B cell (primary cell): Measurements from ENCODE around the gene AGBL3. TPM values are rescaled to one million over a fixed set of nuclear protein-coding genes. Genes with fewer than 3 reads are reported as not detected.

ENCODE experiments used
- ATAC-seq: fragments of 200-7000 bp; cut with Tn5 transposase; one replicate; pipeline ENCODE4 v1.10.0; 2021; ENCODE audit warnings: low read depth, mild to moderate bottlenecking, moderate number of reproducible peaks, moderate library complexity
- CTCF ChIA-PET: fragments of 350-600 bp; sonication (Branson Sonifier 250); formaldehyde crosslinking; loops from one replicate; lab custom pipeline; 2021; ENCODE audit warnings: antibody characterized with exemption, inconsistent platforms; lab: Charles Lee
- POLR2A ChIA-PET: fragments of 350-600 bp; sonication (Branson Sonifier 250); formaldehyde crosslinking; loops from one replicate; lab custom pipeline; 2021; ENCODE audit warnings: antibody characterized with exemption; lab: Charles Lee
- DNase-seq: peaks from one replicate; pipeline ENCODE4 v3.0.0; 2013
- H2AFZ ChIP-seq: 2 replicates; pipeline ENCODE4 v1.6.1; 2012; ENCODE audit warnings: mild to moderate bottlenecking, low read depth, low read length; ENCODE audit not compliant: insufficient read depth, poor library complexity, severe bottlenecking
- H3K27ac ChIP-seq, 2 donors: 1 replicate in 1 of 2; 2 replicates in 1 of 2; pipeline ENCODE4 v1.5.1; 2012 to 2013; ENCODE audit warnings: low read length in 2 of 2, mild to moderate bottlenecking in 2 of 2, moderate library complexity in 1 of 2
- H3K27me3 ChIP-seq, 4 experiments: fragments of 200-600 bp in 1 of 4; sonication (generic) in 1 of 4; replicated peaks in 1 of 4; 1 replicate in 2 of 4; 2 replicates in 2 of 4; pipeline versions ENCODE4 v1.6.1 to v1.7.0; 2013 to 2016; ENCODE audit warnings: low read length in 3 of 4, mild to moderate bottlenecking in 2 of 4, mixed read lengths in 1 of 4, moderate library complexity in 1 of 4; ENCODE audit not compliant: insufficient read depth in 4 of 4, control insufficient read depth in 3 of 4; ENCODE audit errors: control extremely low read depth in 1 of 4
- H3K36me3 ChIP-seq, 2 experiments: replicated peaks in 1 of 2; 1 replicate in 1 of 2; 2 replicates in 1 of 2; pipeline versions ENCODE4 v1.6.1 to v1.7.1; 2013; ENCODE audit warnings: low read length in 1 of 2; ENCODE audit not compliant: insufficient read depth in 2 of 2, control insufficient read depth in 1 of 2; ENCODE audit errors: control extremely low read depth in 1 of 2, extremely low read depth in 1 of 2
- H3K4me1 ChIP-seq, 2 donors: fragments of 200-600 bp in 1 of 2; sonication (generic) in 1 of 2; 1 replicate in 1 of 2; 2 replicates in 1 of 2; pipeline versions ENCODE4 v1.5.1 to v1.6.1; 2013 to 2017; ENCODE audit warnings: low read length in 2 of 2; ENCODE audit not compliant: control insufficient read depth in 2 of 2, insufficient read depth in 2 of 2
- H3K4me2 ChIP-seq: replicated peaks from 2 replicates; pipeline ENCODE3; 2012; ENCODE audit warnings: mild to moderate bottlenecking, low read depth, low read length; ENCODE audit not compliant: poor library complexity, severe bottlenecking
- H3K4me3 ChIP-seq, 5 experiments: fragments of 200-600 bp in 1 of 5; sonication (generic) in 1 of 5; 1 replicate in 3 of 5; 2 replicates in 2 of 5; pipeline versions ENCODE4 v1.5.1 to v1.7.0; 2011 to 2016; ENCODE audit warnings: low read length in 4 of 5, mild to moderate bottlenecking in 4 of 5, low read depth in 2 of 5, control low read depth in 1 of 5, moderate library complexity in 1 of 5; ENCODE audit not compliant: insufficient read depth in 1 of 5; ENCODE audit errors: control extremely low read depth in 1 of 5, extremely low read depth in 1 of 5
- H3K79me2 ChIP-seq: fragments of 200-600 bp; sonication (generic); one replicate; pipeline ENCODE4 v1.6.0; 2016; ENCODE audit warnings: low read length; ENCODE audit not compliant: control insufficient read depth, insufficient read depth
- H3K9ac ChIP-seq: fragments of 200-600 bp; sonication (generic); 2 replicates; pipeline ENCODE4 v1.6.1; 2017; ENCODE audit warnings: mild to moderate bottlenecking, low read length, moderate library complexity
- H3K9me3 ChIP-seq, 3 donors: one replicate each; pipeline versions ENCODE4 v1.6.1 to v1.7.1; 2013; ENCODE audit warnings: low read length in 2 of 3; ENCODE audit not compliant: control insufficient read depth in 2 of 3, insufficient read depth in 1 of 3; ENCODE audit errors: control extremely low read depth in 1 of 3
- H4K20me1 ChIP-seq: 2 replicates; pipeline ENCODE4 v1.6.0; 2012; ENCODE audit warnings: mild to moderate bottlenecking, low read length; ENCODE audit not compliant: insufficient read depth, control insufficient read depth, poor library complexity, severe bottlenecking
- H3K27ac Mint-ChIP-seq: one replicate; pipeline ENCODE4 v1.8.0; 2021; ENCODE audit warnings: mixed read lengths
- H3K27me3 Mint-ChIP-seq: one replicate; pipeline ENCODE4 v1.8.0; 2021; ENCODE audit warnings: mixed read lengths
- H3K4me1 Mint-ChIP-seq: one replicate; pipeline ENCODE4 v1.8.0; 2021; ENCODE audit warnings: mixed read lengths
- H3K4me3 Mint-ChIP-seq: one replicate; pipeline ENCODE4 v1.8.0; 2021; ENCODE audit warnings: mixed read lengths
- H3K9me3 Mint-ChIP-seq: one replicate; pipeline ENCODE4 v1.8.0; 2022; ENCODE audit warnings: mixed read lengths; ENCODE audit not compliant: insufficient read depth
- EZH2 ChIP-seq: IDR thresholded peaks from 2 replicates; pipeline ENCODE4 v1.6.1; 2012; ENCODE audit warnings: borderline replicate concordance, low read depth, mild to moderate bottlenecking, moderate library complexity, low read length; ENCODE audit not compliant: insufficient read depth, poor library complexity, severe bottlenecking
- WGBS: methylation state at CpG from one replicate; pipeline ENCODE4 v1.1.5; 2013; ENCODE audit warnings: missing lambda C conversion rate; ENCODE audit not compliant: insufficient coverage; 5-methylcytosine and 5-hydroxymethylcytosine counted together
- intact Hi-C: fragments of 100-400 bp; cut with micrococcal nuclease; formaldehyde crosslinking; loops from one replicate; pipeline ENCODE4 v1.10.0; 2022
- polyA plus RNA-seq: library from polyadenylated mRNA; depleted of rRNA; stranded (reverse); fragments of >200 nt; gene quantifications from 2 replicates; pipeline ENCODE4 v1.2.3, GENCODE V29; 2012
- total RNA-seq, 2 donors: library from RNA; stranded (reverse); fragments of 120-200 nt in 1 of 2; gene quantifications; 1 replicate in 1 of 2; 2 replicates in 1 of 2; pipeline versions ENCODE4 v1.2.3 to v1.2.4, GENCODE V29; 2013 to 2022
- TF ChIP-seq, protein P1 (sequence below): fragments of 200-600 bp; IDR thresholded peaks from one replicate; pipeline ENCODE4 v1.8.0; 2022; ENCODE audit warnings: antibody characterized with exemption, mild to moderate bottlenecking

Gene AGBL3
- total and polyA plus RNA-seq, 2 donors (not counting 1 experiment from before 2014, with no cell fraction given): 0.51 to 10.9 TPM

DNA sequence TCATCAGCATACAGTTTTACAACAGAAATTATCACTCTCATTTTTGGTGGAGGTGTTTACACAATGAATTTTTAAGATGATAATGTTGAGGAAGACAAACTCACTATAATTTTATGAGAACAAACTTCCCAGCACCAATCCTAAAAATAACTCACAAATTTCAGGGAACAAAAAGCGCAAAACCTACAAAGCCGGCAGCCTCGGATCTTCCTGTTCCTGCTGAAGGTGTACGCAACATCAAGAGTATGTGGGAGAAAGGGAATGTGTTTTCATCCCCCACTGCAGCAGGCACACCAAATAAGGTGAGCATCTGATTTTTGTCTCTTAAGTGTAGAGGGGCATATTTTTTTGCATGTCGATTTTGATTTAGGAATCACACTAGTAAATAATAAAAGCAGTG lies 26.5 kb upstream of the AGBL3 start:
- ChIA-PET POLR2A (no interaction called here), CTCF (no interaction called here)
- no peaks in the 10 kb centered on the region for H3K9me3 ChIP-seq
- Mint-ChIP-seq H3K27me3 (peaks cover 11% of the 10 kb centered on the region), H3K27ac (no peak overlapping the region), H3K9me3 (no peaks in the 10 kb centered on the region), H3K4me3 (no peak overlapping the region), H3K4me1 (no peaks in the 10 kb centered on the region)
- no peak overlapping the region for H3K27ac ChIP-seq
- H4K20me1 ChIP-seq: no peaks in the 10 kb centered on the region
- intact Hi-C loops: loop anchor here (10.0 kb wide), 1 partner anchor 415 kb away; the partner anchor contains the start of gene AKR1B15
- H3K79me2 ChIP-seq: no peaks in the 10 kb centered on the region
- no peak for TF ChIP-seq EZH2
- TF ChIP-seq, protein P1, sequence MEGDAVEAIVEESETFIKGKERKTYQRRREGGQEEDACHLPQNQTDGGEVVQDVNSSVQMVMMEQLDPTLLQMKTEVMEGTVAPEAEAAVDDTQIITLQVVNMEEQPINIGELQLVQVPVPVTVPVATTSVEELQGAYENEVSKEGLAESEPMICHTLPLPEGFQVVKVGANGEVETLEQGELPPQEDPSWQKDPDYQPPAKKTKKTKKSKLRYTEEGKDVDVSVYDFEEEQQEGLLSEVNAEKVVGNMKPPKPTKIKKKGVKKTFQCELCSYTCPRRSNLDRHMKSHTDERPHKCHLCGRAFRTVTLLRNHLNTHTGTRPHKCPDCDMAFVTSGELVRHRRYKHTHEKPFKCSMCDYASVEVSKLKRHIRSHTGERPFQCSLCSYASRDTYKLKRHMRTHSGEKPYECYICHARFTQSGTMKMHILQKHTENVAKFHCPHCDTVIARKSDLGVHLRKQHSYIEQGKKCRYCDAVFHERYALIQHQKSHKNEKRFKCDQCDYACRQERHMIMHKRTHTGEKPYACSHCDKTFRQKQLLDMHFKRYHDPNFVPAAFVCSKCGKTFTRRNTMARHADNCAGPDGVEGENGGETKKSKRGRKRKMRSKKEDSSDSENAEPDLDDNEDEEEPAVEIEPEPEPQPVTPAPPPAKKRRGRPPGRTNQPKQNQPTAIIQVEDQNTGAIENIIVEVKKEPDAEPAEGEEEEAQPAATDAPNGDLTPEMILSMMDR: no peak
- ATAC-seq: no peak
- no peak overlapping the region for H3K9ac ChIP-seq
- H3K4me1 ChIP-seq: no peaks in the 10 kb centered on the region
- no peak overlapping the region for H3K4me3 ChIP-seq
- H3K27me3 ChIP-seq: peaks cover 0 to 6% (median 2%) of the 10 kb centered on the region in 4 experiments
- 90% methylated on average over 3 of the region's 5 CpGs for WGBS
- H3K4me2 ChIP-seq: no peak overlapping the region
- no peak for DNase-seq
- no peaks in the 10 kb centered on the region for H3K36me3 ChIP-seq
- H2AFZ ChIP-seq: no peak overlapping the region

DNA sequence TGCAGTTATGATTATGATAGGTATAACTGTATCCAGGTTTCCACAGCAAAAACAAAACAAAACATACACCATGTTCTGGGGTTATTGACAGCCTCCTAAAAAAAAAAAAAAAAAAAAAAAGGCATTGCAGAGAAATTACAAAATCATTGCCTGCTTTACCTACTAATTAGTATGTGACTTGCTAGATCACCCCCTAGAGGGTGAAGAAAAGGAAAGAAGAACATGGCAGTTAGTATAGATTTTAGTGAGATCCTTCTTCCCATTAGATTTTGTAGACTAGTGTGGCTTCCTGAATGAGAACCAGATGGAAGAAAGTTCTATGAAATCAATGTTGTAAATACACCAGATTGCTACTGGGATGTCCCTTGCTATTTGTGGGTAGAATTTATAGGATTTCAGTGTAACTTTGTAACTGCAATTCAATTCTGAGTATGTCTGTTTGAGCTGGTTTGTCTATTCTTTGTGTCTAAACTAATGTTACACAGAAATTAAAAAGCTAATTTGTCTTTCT lies 24.0 kb upstream of the AGBL3 start:
- H2AFZ ChIP-seq: no peak overlapping the region

More for the DNA sequence above, 24.0 kb upstream of the AGBL3 start:
- no peak for TF ChIP-seq EZH2
- TF ChIP-seq, protein P1: no peak
- Mint-ChIP-seq H3K4me1 (no peaks in the 10 kb centered on the region), H3K4me3 (no peak overlapping the region), H3K27me3 (peaks cover 11% of the 10 kb centered on the region), H3K27ac (no peak overlapping the region), H3K9me3 (no peaks in the 10 kb centered on the region)
- Histone ChIP-seq H3K9me3 (no peaks in the 10 kb centered on the region), H3K4me2 (no peak overlapping the region), H4K20me1 (no peaks in the 10 kb centered on the region), H3K27ac (no peak overlapping the region), H3K27me3 (peaks cover 0 to 6% (median 2%) of the 10 kb centered on the region in 4 experiments), H3K36me3 (no peaks in the 10 kb centered on the region), H3K4me3 (no peak overlapping the region), H3K79me2 (no peaks in the 10 kb centered on the region), H3K4me1 (no peaks in the 10 kb centered on the region), H3K9ac (no peak overlapping the region)
- ChIA-PET CTCF (interaction anchor here (1.4 kb wide), 1 partner anchor 330 kb away, joined by 5 read pairs; no protein-coding TSS in a partner anchor), POLR2A (no interaction called here)
- ATAC-seq (no peak), DNase-seq (no peak)
- intact Hi-C loops: no loop called here
